HG02798 (cell line): ENCODE results near the gene LRCH1.
"Not testable (repeated sequence)": the region's sequence is repeated elsewhere in the genome, so short reads cannot be mapped to it uniquely, and the experiment has no call there.

ENCODE experiments used
- ATAC-seq: cut with Tn5 transposase; IDR thresholded peaks from one replicate; pipeline ENCODE4 v1.9.1; 2021; ENCODE audit warnings: mild to moderate bottlenecking; ENCODE audit not compliant: unreplicated experiment, poor library complexity

Gene LRCH1

GRCh38 chr13:46738055-46738454 lies 185.1 kb downstream of the LRCH1 start:
- no peak for ATAC-seq

- ATAC-seq, result no peak
These were observed 185.8 kb downstream of the LRCH1 start for GRCh38 chr13:46738766-46739165.

- no peak for ATAC-seq
These were observed 186.6 kb downstream of the LRCH1 start for GRCh38 chr13:46739447-46740098.

GRCh38 chr13:46743191-46743590 lies 190.2 kb downstream of the LRCH1 start:
- ATAC-seq, result no peak

- ATAC-seq, result no peak
These were observed 192.1 kb downstream of the LRCH1 start for GRCh38 chr13:46745062-46745461.

- no peak for ATAC-seq
These were observed 192.7 kb downstream of the LRCH1 start for GRCh38 chr13:46745706-46746105.

- no peak for ATAC-seq
These were observed 194.3 kb downstream of the LRCH1 start for GRCh38 chr13:46747031-46747820.

GRCh38 chr13:46748300-46748699 lies 195.3 kb downstream of the LRCH1 start:
- ATAC-seq, result no peak

GRCh38 chr13:46749951-46750350 lies 197.0 kb downstream of the LRCH1 start:
- no peak for ATAC-seq

- ATAC-seq, result peak; percentile 80
These were observed 199.1 kb downstream of the LRCH1 start for GRCh38 chr13:46751811-46752635.

GRCh38 chr13:46753137-46753536 lies 200.2 kb downstream of the LRCH1 start:
- ATAC-seq, result no peak

- ATAC-seq, result no peak
These were observed 200.9 kb downstream of the LRCH1 start for GRCh38 chr13:46753917-46754316.

GRCh38 chr13:46754812-46755211 lies 201.8 kb downstream of the LRCH1 start:
- no peak for ATAC-seq

- not testable (repeated sequence) for ATAC-seq
These were observed 202.5 kb downstream of the LRCH1 start for GRCh38 chr13:46755508-46755907.

GRCh38 chr13:46756977-46757376 lies 204.0 kb downstream of the LRCH1 start:
- ATAC-seq, result no peak

GRCh38 chr13:46757640-46758039 lies 204.7 kb downstream of the LRCH1 start:
- no peak for ATAC-seq

GRCh38 chr13:46759846-46760245 lies 206.9 kb downstream of the LRCH1 start:
- no peak for ATAC-seq

- ATAC-seq, result no peak
These were observed 208.2 kb downstream of the LRCH1 start for GRCh38 chr13:46761174-46761573.

- no peak for ATAC-seq
These were observed 208.9 kb downstream of the LRCH1 start for GRCh38 chr13:46761866-46762265.

- not testable (repeated sequence) for ATAC-seq
These were observed 217.0 kb downstream of the LRCH1 start for GRCh38 chr13:46769925-46770324.

GRCh38 chr13:46771693-46772092 lies 218.7 kb downstream of the LRCH1 start:
- ATAC-seq, result no peak
